HG02763 (cell line): ENCODE measurements around the gene GRIK4.
"Not testable (repeated sequence)": the region's sequence is repeated elsewhere in the genome, so short reads cannot be mapped to it uniquely, and the experiment has no call there.

Experiments
- ATAC-seq: cut with Tn5 transposase; IDR thresholded peaks from one replicate; pipeline ENCODE4 v1.9.1; 2021; ENCODE audit warnings: mild to moderate bottlenecking, moderate library complexity; ENCODE audit not compliant: unreplicated experiment

The GRIK4 gene

GRCh38 chr11:120771551-120772060 lies 260.1 kb downstream of the GRIK4 start:
- no peak for ATAC-seq

GRCh38 chr11:120773501-120774031 lies 262.0 kb downstream of the GRIK4 start:
- no peak for ATAC-seq

- no peak for ATAC-seq
Observed at GRCh38 chr11:120774591-120775386, 263.2 kb downstream of the GRIK4 start.

GRCh38 chr11:120775986-120776951 lies 264.7 kb downstream of the GRIK4 start:
- ATAC-seq, result no peak

- ATAC-seq, result no peak
Observed at GRCh38 chr11:120778685-120779490, 267.3 kb downstream of the GRIK4 start.

GRCh38 chr11:120780239-120780638 lies 268.7 kb downstream of the GRIK4 start:
- no peak for ATAC-seq

GRCh38 chr11:120781486-120782120 lies 270.1 kb downstream of the GRIK4 start:
- no peak for ATAC-seq

GRCh38 chr11:120784566-120785251 lies 273.2 kb downstream of the GRIK4 start:
- no peak for ATAC-seq

GRCh38 chr11:120785576-120785975 lies 274.0 kb downstream of the GRIK4 start:
- ATAC-seq, result no peak

- no peak for ATAC-seq
Observed at GRCh38 chr11:120786206-120786735, 274.7 kb downstream of the GRIK4 start.

- not testable (repeated sequence) for ATAC-seq
Observed at GRCh38 chr11:120787224-120787623, 275.7 kb downstream of the GRIK4 start.

GRCh38 chr11:120789391-120789790 lies 277.8 kb downstream of the GRIK4 start:
- ATAC-seq, result no peak

- no peak for ATAC-seq
Observed at GRCh38 chr11:120792306-120792705, 280.8 kb downstream of the GRIK4 start.

GRCh38 chr11:120793150-120793549 lies 281.6 kb downstream of the GRIK4 start:
- ATAC-seq, result no peak

- ATAC-seq, result no peak
Observed at GRCh38 chr11:120793806-120794479, 282.4 kb downstream of the GRIK4 start.

- no peak for ATAC-seq
Observed at GRCh38 chr11:120794748-120795147, 283.2 kb downstream of the GRIK4 start.

- ATAC-seq, result no peak
Observed at GRCh38 chr11:120795185-120795584, 283.6 kb downstream of the GRIK4 start.

GRCh38 chr11:120797143-120797542 lies 285.6 kb downstream of the GRIK4 start:
- no peak for ATAC-seq

GRCh38 chr11:120798854-120799253 lies 287.3 kb downstream of the GRIK4 start:
- no peak for ATAC-seq
